Measurements from ENCODE around the gene BLZF1.
"Not testable (repeated sequence)": the region's sequence is repeated elsewhere in the genome, so short reads cannot be mapped to it uniquely, and the experiment has no call there.

The BLZF1 gene

DNA sequence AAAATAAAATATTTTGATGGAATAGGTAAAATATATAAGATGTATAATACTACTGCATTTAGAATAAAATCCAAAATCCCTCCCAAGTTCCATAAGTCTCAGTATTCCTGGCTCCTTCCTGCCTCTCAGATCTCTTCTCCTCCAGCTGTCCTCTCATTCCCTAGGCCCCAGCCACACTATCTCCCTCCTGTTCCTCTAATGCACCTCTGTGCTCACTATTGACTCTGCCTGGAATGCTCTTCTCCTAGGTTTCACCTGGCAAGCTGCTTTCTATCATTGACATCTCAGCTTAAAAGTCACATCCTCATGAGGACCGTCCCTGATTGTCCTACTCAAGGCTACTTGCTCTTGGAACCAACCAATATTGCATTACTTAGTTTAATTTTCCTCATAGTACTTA is 7.6 kb upstream of the BLZF1 start:
- no peak for DNase-seq (ENCODE audit: low read depth)

DNA sequence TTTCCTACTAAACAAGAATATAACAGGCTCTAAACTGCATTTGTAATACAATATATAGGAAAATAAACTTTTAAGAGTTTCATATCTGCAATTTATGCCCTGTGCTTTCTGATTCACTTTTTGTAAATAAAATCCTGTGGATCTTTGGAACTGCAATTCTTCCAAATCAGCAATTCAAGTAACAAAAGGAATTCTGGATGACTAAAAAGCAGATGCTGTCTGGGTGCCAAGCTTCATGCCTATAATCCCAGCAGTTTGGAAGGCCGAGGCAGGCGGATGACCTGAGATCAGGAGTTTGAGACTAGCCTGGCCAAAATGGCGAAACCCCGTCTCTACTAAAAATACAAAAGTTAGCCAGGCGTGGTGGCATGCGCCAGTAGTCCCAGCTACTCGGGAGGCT is 6.7 kb upstream of the BLZF1 start:
- no peak for DNase-seq (ENCODE audit: low read depth)

DNA sequence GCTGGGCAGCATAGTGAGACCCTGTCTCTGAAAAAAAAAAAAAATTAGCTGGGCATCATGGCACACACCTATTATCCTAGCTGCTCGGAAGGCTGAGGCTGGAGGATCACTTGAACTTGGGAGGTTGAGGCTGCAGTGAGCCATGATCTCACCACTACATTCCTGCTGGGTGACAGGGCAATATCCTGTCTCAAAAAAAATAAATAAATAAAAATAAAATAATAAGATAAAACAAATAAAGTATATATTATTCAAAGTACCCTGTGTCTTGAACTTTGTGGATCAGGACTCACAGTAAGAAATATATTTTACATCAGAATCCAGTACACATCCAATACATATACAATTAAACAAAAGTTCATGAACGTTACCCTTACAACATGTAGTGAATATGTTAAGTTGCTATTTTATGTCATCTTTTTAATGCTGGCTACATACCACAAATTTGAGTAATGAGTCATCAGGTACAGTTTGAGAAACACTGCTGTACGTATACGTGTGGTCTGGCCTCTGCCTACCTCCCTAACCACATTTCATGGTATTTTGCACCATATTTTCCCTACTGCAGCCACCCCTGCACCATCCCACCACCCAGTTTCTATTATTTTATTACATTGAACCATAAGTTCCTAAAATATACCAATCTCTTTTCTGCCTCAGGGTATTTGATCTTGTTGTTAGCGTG is 4.8 kb upstream of the BLZF1 start:
- DNase-seq (ENCODE audit: low read depth), result peak; percentile 9

DNA sequence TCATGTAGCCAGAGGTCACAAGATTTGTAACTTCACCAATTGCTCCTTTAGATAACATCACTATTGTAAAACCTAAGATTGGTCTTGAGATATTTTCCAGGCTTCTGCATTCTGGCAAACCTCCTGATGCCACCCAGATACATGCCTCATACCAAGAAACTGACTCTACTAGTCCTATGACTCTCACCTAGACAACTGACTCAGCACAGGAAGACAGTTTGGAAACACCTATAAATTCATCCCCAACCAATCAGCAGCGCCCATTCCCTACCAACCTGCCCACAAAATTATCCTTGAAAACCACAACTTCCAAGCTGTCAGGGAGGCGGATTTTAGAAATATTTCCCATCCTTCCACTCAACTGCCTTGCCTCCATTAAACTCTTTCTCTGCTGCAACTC is 3.0 kb upstream of the BLZF1 start:
- no peak for DNase-seq (ENCODE audit: low read depth)

DNA sequence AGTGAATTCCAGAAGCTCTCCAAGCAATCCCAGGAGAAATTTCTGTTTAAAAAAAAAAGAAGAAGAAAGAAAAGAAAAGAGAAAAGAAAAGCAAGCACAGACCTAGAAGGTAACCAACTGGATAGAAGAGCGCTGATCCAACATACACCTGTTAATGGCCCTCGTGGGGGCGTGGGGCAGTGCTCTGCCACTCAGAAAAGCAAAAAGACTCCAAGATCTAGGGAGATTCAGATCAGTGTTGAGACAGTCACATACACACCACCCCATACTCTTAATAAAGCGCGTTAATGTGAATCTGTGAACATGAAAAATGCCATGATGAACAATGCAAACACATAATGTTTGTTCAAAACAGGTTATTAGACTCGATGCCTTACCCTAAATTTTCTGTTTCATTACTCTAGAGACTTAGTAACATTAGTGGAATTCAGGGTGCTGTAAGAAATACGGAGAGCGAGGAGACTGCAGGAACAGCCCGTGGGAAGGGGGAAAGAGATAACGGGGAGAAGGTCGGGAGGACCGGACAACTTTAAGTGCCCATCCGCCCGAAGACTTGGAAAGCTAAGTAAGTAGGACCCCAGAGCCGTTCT is 804 bp upstream of the BLZF1 start:
- no peak for DNase-seq (ENCODE audit: low read depth)

DNA sequence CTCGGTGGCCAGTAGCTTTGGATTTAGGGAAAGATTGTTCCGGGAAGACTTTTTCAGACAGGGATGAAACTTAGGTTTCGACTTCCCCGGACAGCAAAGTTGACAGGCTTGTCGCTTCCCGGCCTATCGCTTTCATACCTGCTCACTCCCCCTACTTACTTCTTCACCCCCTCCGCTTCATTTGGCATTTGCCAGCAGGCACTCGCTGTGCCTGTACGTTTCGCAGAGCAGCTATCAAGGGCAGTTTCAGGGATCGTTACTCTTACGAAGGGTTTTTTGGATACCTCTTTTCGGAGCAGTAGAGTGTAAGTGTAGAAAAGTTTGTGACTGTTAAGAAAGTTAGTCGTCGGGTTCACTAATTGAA is 393 bp downstream of the BLZF1 start:
- DNase-seq (ENCODE audit: low read depth), result no peak

DNA sequence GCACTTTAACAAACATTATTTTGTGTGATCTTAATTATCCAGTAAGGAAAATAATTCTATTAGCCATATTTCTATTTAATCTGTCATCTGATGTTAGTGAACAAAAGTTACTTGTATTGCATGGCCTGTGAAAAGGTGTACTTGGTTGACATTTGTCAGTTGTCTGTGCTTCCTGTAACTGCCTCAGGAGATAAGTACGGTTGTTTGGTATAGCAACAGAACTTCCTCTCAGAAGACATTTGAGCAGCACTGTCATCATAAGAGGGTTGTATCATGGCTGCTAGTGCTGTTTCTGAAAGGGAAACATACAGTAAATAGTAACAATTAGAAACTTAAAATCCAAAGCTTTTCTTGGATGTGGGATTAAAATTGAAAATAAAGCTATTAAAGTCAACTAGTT is 3.4 kb downstream of the BLZF1 start:
- no peak for DNase-seq (ENCODE audit: low read depth)

DNA sequence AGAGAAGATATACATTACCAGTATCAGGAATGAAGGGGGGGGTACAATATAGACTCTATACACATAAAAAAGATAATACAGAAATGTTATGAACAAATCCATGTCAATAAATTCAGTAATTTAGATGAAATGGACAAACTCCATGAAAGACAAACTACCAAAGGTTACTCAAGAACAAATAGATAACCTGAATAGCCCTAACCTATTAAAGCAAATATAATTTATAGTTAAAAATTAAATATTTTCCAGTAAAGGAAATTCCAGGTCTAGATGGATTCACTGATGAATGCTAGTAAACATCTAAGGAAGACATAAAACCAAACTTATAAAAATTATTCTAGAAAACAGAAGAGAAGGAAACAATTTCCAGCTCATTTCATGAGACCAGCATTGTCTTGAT is 13.2 kb downstream of the BLZF1 start:
- no peak for DNase-seq (ENCODE audit: low read depth)

DNA sequence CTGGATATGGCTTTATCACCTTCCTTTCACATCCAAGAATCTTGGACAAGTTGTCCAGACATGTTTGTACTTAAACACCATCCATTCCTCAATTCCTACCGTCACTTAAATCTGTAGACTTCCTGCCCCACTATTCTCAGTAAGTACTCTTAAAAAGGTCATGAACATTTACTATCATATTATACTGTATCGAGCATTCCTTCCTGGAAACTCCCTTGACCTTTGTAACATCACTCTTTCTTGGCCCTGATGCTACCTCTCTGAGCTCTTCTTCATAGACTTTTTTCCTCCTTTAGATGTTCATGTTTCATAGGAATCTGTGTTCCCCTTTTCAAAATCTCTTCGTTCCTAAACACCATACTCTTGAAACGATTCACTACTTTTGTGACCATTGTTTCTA is 15.5 kb downstream of the BLZF1 start:
- DNase-seq (ENCODE audit: low read depth), result no peak

DNA sequence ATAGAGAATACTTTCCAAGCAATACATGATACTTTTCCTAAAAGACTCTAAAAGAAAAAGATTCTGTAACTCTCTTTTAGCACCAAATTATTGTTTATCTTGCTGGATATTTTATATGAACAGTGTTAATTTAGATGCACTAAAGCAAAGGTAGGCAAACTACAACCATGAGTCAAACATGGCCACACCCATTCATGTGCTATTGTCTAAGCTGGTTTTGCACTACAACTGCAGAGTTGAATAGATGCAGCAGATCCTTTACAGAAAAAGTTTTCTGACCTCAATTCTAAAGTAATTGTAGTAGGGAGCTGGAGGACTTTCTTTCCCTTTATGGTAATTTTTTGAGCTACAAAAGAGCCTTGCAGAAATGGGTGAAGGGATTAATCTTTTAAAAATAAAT is 19.4 kb downstream of the BLZF1 start:
- DNase-seq (ENCODE audit: low read depth), result no peak

DNA sequence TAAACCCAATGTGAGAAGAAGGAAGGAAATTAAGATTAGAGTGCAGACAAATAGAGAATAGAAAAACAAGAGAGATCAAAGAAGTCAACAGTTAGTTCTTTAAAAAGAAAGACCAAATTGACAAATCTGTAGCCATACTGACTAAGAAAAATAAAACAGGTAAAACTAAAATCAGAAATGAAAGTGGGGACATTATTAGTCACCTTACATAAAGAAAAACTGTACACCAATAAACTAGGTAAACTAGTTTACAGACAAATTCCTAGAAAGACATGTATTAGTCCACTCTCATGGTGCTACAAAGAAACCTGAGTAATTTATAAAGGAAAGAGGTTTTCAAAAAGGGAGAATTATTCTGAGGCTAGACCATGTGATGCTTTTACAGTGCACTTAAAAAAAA is 22.3 kb downstream of the BLZF1 start:
- no peak for DNase-seq (ENCODE audit: low read depth)

DNA sequence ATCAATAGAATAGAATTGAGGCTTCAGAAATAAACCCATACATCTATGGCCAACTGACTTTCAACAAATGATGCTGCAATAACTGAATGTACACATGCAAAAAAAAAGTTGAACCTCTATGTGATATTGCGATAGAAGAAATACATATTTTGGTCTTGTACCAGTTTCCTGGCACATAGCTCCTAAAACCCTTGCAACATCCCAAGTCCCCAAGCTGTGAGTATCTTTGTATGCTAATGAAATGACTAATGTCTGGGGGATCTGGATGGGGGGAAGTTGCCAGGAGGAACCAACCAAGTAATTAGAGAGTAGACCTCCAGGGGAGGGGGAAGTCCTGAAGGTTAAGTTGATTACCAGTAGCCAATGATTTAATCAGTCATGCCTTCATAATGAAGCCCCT is 24.4 kb downstream of the BLZF1 start:
- DNase-seq (ENCODE audit: low read depth), result no peak

DNA sequence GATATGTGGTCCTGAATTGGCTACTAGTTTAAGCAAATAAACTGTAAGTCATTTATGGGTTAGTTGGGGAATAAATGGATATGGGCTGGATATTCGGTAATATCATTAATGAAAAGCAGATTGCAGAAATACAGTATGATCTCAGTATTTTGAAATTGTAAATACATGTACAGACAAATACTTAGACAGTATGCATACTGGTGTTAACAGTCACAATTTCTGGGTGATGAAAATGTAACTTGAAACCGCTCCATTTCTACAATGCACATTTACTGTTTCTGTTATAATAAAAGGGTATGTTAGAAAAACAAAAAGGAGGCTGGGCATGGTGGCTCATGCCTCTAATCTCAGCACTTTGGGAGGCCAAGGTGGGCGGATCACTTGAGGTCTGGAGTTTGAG is 28.0 kb downstream of the BLZF1 start:
- DNase-seq (ENCODE audit: low read depth), result no peak

DNA sequence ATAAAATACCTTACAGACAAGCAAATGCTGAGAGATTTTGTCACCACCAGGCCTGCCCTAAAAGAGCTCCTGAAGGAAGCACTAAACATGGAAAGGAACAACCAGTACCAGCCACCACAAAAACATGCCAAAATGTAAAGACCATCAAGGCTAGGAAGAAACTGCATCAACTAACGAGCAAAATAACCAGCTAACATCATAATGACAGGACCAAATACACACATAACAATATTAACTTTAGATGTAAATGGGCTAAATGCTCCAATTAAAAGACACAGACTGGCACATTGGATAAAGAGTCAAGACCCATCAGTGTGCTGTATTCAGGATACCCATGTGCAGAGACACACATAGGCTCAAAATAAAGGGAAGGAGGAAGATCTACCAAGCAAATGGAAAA is 34.6 kb downstream of the BLZF1 start:
- not testable (repeated sequence) for DNase-seq (ENCODE audit: low read depth)

DNA sequence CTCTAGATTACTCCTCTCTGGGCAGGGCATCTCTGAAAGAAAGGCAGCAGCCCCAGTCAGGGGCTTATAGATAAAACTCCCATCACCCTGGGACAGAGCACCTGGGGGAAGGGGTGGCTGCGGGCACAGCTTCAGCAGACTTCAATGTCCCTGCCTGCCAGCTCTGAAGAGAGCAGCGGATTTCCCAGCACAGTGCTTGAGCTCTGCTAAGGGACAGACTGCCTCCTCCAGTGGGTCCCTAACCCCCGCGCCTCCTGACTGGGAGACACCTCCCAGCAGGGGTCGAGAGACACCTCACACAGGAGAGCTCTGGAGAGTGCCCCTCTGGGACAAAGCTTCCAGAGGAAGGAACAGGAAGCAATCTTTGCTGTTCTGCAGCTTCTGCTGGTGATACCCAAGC is 40.3 kb downstream of the BLZF1 start:
- DNase-seq (ENCODE audit: low read depth), result not testable (repeated sequence)

DNA sequence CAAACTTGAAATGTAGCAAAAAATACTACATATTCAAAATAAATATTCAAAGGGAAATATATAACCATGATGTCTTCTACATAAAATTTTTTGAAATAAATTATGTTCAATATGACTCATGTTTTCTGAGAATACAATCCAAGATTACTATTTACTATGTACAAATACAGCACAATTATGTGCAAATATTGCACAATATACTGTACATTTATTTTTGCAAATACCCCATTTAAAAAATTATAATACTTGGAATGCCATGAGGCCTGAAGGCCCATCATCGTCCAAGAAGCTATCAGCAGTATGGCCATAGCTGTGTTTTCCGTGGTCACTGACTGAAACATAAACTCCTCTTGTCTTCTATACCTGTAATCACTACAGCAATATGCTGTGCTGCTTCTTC is 47.0 kb downstream of the BLZF1 start:
- no peak for DNase-seq (ENCODE audit: low read depth)

DNA sequence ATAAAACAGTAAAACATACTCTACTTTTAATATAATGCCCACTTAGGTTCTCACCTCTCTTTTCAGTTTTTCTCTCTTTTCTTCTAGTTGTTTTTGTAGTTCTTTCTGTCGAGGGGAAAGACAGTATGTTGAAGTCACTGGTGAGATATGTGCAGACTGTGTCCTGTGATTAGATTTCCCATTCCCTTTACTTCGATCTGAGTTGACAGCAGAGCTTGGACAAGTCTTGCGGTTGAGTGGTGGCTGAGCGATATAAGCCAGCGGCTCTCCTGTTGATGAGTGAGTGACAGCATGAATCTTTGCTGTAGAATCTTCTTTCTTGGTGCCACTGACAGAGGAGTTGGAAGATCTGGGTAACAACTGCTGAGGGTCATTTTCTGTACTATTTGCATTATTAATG is 53.3 kb downstream of the BLZF1 start:
- DNase-seq (ENCODE audit: low read depth), result no peak

DNA sequence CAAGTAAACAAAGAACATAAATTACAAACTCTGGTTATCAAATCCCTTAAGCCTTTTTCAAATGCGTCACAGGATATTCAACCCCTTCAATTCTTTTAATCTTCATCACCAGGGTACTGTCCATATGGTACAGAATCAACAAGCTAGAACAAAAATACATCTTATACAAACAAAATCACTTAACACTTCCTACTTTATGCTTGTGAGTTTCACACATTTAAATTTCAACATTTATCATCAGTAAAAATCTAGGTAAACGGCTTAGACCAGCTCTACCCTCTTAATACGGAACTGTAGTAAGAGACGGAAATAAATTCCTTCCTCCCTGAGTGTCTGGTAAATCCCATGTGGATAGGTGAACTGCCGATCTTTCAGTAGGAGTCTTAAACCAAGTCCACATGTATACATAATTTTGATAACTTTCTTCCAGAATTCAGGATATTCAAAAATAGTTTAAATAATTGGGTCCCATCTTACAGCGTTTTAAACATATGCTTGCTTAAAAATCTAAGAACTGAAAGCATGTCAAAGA is 58.2 kb downstream of the BLZF1 start:
- DNase-seq (ENCODE audit: low read depth), result no peak

DNA sequence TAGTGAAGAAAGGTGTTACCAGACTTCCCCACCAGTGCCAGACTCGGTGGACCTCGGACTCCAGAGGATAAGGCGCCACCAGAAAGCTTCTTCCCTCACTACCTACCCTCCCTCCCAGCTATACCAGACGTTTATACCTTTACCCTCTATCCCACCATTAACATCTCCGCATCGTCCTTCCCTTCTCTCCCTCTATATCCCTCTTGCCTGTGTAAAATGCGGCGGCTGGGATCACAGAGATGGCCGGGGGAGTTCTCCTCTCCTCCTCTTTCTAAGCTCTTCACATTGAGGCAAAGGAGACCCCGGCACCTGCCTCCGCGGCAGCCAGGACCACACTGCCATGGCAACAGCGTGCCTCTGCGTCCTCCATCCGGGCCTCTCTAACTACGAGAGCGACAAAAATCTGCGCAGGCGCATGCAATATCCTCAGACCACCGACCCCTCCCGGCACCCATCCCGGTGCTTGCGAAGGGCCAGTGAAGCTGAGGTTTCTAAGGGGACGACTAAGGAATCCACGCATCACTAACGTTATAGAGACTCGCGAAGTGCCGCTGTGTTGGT is 59.2 kb downstream of the BLZF1 start, which contains the start of gene CCDC181:
Gene CCDC181 (minus strand): TSS at position 394 of the 561 bp plus-strand sequence. CDS start 2,547 bp downstream, outside the sequence.
- peak; percentile 22 for DNase-seq (ENCODE audit: low read depth)

Measured in stimulated activated CD4-positive, alpha-beta T cell treated with anti-CD3 and anti-CD28 coated beads, Interleukin-2, amount 100 ng/mL, for 4 hours (primary cell).